ENCODE data around the gene PFN3. TPM values are rescaled to one million over a fixed set of nuclear protein-coding genes. Genes with fewer than 3 reads are reported as not detected.
A peak's percentile ranks its signal among the peaks of the same experiment; 100 is the strongest.

The PFN3 gene, protein sequence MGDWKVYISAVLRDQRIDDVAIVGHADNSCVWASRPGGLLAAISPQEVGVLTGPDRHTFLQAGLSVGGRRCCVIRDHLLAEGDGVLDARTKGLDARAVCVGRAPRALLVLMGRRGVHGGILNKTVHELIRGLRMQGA
- polyA plus RNA-seq, result not detected

DNA sequence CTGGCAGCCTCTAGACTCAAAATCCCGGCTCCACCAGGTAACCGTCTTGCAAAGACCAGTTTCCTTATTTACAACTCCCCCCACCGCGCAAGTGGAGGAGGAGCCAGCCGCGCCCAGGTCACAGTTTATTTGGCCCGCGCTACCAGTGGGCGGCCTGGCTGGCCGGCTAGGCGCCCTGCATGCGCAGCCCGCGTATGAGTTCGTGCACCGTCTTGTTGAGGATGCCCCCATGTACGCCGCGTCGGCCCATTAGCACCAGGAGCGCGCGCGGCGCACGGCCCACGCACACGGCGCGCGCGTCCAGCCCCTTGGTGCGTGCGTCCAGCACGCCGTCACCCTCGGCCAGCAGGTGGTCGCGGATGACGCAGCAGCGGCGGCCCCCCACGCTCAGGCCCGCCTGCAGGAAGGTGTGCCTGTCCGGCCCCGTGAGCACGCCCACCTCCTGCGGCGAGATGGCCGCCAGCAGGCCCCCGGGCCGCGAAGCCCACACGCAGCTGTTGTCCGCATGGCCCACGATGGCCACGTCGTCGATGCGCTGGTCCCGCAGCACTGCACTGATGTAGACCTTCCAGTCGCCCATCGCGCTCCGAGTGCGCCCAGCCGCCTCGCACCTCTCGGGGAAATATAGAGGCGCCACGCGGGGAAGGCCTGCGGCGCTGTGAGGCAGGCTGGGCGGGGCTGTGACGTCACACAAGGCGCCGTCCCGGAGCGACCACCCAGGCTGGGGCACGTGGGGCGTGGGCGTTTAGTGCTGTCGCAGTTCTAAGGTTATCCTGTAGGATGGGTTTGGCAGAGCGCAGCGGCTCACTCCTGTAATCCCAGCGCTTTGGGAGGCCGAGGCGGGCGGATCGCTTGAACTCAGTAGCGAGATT, at the start of gene PFN3:
Gene PFN3, minus strand, starts transcription at position 665 of the 872 bp plus-strand sequence. Its CDS starts 85 bp downstream, at position 580.
- peak within 1 kb of the TSS in 3 of 4 donors; percentile 27 to 84 (median 28) for H3K4me3 Mint-ChIP-seq
- H3K27ac Mint-ChIP-seq, result no peak within 1 kb of the TSS
- peaks cover 15% of the 10 kb centered on the region for H3K27me3 Mint-ChIP-seq
- no peaks in the 10 kb centered on the region for H3K36me3 Mint-ChIP-seq
- no peaks in the 10 kb centered on the region for H3K9me3 Mint-ChIP-seq
- H3K4me1 Mint-ChIP-seq, result peaks cover 0 to 14% (median 11%) of the 10 kb centered on the region in 3 donors

GRCh38 chr5:177449140-177450061, 48.9 kb upstream of the PFN3 start:
- peak overlapping the region in 2 of 4 donors; percentile 22 to 89 for H3K4me3 Mint-ChIP-seq
- no peaks in the 10 kb centered on the region for H3K9me3 Mint-ChIP-seq
- H3K36me3 Mint-ChIP-seq, result no peaks in the 10 kb centered on the region
- peaks cover 3% of the 10 kb centered on the region for H3K27me3 Mint-ChIP-seq
- peaks cover 31 to 46% (median 33%) of the 10 kb centered on the region in 3 donors for H3K4me1 Mint-ChIP-seq
- peak overlapping the region in 2 of 3 donors; percentile 82 to 89 for H3K27ac Mint-ChIP-seq

DNA sequence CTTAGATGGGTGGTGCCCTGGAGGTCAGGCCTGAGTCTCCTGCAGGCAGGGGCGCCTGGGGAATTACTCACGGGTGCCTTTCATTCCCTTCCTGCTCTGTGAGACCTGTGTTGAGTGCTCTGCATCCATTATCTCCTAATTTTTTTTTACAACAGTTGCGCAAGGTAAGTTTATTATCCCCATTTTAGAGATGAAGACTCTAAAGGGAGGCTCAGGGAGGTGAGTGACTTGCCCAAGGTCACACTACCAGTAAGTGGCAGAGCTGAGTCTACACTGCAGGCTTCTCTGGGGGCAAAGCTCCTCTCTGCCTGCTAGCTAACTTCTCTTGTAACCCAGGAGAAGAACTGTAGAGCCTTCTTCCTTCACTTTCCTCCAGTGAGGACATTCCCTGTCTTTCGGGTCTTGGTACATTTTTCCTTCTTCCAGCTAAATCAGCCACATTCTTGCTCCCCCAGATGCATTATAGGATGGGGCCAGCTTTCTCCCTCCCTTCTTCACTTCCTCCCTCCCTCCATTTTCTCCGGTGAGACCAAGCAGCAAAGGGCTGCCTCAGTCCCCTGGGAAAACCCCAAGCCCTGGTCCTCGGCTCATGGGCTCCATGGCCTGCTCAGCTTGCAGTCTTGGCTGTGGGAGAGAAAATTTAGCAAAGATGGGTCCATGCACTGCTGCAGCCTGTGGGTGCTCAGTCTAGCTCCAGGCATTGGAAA, 47.9 kb upstream of the PFN3 start:
- H3K4me1 Mint-ChIP-seq, result peaks cover 28 to 41% (median 28%) of the 10 kb centered on the region in 3 donors
- peaks cover 3% of the 10 kb centered on the region for H3K27me3 Mint-ChIP-seq
- no peaks in the 10 kb centered on the region for H3K9me3 Mint-ChIP-seq
- peak overlapping the region; percentile 89 to 95 (median 94) for H3K27ac Mint-ChIP-seq
- H3K36me3 Mint-ChIP-seq, result no peaks in the 10 kb centered on the region
- H3K4me3 Mint-ChIP-seq, result peak overlapping the region; percentile 4 to 89 (median 79)

DNA sequence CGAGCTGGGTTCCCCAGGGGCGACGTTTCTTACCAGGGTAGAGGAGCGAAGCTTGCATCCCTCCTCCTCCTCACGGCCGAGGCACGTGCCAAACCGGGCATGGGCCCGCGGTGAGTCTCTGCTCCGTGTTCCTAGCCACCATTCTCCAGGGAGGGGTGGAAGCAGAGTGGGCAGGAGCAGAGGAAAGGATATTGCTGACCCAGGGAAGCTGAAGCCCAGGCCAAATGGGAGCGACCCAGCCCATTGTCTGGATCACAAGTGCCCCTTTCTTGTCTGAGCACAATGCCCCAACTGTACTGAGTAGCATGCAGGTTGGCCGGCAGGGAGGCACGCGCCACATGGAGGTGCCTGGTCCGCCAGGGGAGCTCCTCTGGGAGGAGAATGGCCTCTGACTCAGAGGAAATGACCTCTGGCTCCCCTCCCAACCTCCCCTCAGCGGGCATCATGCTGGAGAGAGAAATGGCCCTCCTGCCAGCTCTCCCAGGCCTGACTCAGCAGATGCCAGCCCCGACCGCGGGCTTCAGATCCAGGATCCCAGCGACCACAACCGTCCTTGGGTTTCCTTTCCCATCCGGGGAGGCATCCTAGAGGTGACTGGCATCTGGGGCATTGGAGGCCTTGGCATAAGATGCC, 47.3 kb upstream of the PFN3 start:
- H3K36me3 Mint-ChIP-seq, result peaks cover under 1% of the 10 kb centered on the region
- peak overlapping the region; percentile 50 to 89 (median 79) for H3K4me3 Mint-ChIP-seq
- H3K9me3 Mint-ChIP-seq, result no peaks in the 10 kb centered on the region
- peaks cover 3% of the 10 kb centered on the region for H3K27me3 Mint-ChIP-seq
- H3K27ac Mint-ChIP-seq, result peak overlapping the region; percentile 89 to 95 (median 94)
- peaks cover 26 to 36% (median 28%) of the 10 kb centered on the region in 3 donors for H3K4me1 Mint-ChIP-seq

DNA sequence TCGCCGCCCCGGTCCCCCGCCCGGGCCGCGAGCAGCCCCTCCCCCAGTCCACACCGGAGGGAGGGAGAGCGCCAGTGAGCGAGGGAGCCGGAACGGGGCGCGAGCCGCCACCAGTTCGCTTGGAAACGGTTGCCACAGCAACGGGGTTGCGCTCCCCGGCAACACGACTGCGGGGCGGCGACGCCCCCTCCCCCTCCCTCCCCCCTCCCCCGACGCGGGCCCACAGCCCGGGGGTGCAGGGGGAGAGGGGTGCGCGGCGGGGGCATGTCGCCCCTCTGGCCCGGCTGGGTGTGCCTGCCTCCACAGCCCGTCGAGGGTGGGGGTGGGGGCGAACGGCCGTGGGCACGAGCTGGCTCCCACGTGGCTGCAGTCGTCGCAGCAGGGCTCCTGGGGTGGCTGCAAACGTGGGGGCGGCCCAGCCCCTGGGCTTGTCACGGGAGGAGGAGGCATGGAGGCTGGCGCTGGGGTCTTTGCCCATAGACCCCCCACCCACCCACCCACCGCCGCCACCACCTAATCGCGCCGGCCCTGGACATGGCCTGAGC, 46.7 kb upstream of the PFN3 start:
- Mint-ChIP-seq H3K4me3 (peak overlapping the region in 2 of 4 donors; percentile 65 to 89), H3K27ac (peak overlapping the region in 2 of 3 donors; percentile 57 to 89), H3K9me3 (no peaks in the 10 kb centered on the region), H3K27me3 (peaks cover 3% of the 10 kb centered on the region), H3K4me1 (peaks cover 26 to 33% (median 28%) of the 10 kb centered on the region in 3 donors), H3K36me3 (peaks cover 3% of the 10 kb centered on the region)

DNA sequence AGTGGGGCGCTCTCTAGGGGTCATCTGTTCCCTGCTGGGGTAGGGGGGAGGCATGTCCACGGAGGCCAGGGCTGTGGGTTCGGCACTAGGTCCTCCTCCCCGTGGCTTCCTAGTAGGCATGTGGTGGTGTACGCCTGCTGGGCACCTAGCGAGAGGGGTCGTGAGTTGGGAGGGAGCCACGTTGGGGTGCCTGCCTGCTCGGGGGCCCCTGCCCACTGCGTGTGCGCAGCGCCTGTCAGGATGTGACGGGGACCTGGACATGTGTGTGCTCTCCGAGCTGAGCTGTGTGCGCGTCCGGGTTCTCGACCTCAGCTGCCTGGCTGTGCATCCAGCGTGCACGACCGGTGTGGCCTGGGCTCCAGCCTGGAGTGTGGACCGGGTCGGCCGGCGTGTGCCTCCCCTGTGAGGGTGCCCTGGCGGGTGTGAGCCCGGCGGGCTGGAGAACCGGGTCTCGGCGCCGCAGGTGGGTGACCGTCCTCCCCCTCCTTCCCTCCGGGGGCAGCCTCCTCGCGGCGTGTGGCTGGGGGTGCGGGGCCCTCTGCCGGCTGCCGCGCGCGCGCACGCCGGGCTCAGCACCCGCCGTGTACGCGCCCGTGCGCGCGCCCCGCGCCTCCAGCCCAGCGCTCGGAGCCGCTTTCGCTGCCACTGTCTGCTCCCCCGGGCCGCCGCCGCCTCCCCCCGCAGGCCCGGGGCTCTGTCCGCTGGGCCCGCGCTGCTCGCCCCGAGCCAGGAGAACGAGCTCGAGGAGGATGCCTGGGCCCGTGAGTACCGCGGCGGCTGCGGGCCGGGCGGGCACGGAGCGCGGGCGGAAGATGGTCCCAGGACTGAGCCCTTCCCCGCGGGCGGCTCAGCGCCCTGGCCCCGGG, 46.0 kb upstream of the PFN3 start, which contains the start of gene PRR7:
Gene PRR7, plus strand, starts transcription at position 615 of the 866 bp plus-strand sequence. CDS start 8,254 bp downstream, outside the sequence.
- H3K9me3 Mint-ChIP-seq, result no peaks in the 10 kb centered on the region
- peaks cover 3% of the 10 kb centered on the region for H3K36me3 Mint-ChIP-seq
- H3K27ac Mint-ChIP-seq, result peak within 1 kb of the TSS; percentile 86 to 99 (median 97)
- peaks cover 3% of the 10 kb centered on the region for H3K27me3 Mint-ChIP-seq
- H3K4me3 Mint-ChIP-seq, result peak within 1 kb of the TSS; percentile 77 to 93 (median 86)
- H3K4me1 Mint-ChIP-seq, result peaks cover 26 to 28% (median 28%) of the 10 kb centered on the region in 3 donors

DNA sequence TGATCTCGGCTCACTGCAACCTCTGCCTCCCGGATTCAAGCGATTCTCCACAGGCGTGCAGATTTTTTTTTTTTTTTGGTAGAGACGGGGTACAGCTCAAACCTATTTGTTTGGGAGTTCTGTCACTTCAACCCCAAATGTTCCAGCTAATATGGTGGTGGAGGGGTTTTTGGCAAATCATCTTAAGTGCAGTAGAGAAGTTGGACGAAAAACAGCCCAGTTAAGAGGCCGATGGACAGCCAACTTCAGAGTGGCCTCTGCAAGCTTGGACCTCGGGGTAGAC, 45.4 kb upstream of the PFN3 start:
- Mint-ChIP-seq H3K27ac (peak overlapping the region; percentile 86 to 99 (median 97)), H3K36me3 (peaks cover 3% of the 10 kb centered on the region), H3K27me3 (peaks cover 3% of the 10 kb centered on the region), H3K9me3 (no peaks in the 10 kb centered on the region), H3K4me1 (peaks cover 25 to 28% (median 26%) of the 10 kb centered on the region in 3 donors), H3K4me3 (peak overlapping the region; percentile 77 to 93 (median 86))

DNA sequence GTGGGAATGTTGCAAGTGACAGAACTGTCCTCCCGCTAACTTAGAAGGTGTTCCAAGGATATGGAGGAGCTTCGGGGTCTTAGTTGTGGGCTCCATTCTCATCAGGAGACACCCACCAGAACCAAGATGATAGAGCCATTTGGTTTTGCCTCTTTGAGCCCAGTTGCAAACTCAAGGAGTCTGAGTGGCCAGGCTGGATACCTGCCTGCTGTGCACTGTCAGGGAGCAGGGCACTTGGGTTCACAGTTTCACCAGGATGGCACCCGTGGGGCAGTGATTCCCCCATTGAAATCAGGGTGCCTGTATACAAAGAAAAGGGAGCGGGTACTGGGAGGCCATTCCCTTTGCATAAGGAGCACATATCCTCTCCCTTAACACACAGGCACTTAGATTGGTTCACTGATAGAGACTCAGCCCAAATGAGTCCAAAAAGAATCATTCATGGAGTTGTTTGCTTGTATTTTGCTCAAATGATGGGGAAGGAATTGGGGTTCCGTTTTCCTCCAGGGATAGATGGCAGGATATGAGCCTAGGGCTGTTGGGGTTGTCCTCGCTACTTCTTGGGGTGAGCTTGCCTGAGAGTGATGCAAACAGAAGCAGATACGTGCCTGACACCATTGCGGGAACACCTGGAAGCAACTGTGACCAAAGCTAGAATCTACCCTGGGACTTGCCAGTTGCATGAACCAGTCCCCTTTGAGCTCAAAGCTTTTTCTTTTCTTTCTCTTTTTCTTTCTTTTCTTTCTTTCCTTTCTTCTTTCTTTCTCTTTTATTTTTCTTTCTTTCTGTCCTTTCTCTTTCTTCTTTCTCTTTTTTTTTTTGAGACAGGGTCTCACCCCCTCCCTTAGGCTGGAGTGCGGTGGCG, 44.8 kb upstream of the PFN3 start:
- Mint-ChIP-seq H3K4me3 (peak overlapping the region; percentile 77 to 93 (median 86)), H3K4me1 (peaks cover 24 to 28% (median 26%) of the 10 kb centered on the region in 3 donors), H3K27ac (peak overlapping the region; percentile 86 to 99 (median 97)), H3K9me3 (no peaks in the 10 kb centered on the region), H3K27me3 (peaks cover 3% of the 10 kb centered on the region), H3K36me3 (peaks cover 3% of the 10 kb centered on the region)

DNA sequence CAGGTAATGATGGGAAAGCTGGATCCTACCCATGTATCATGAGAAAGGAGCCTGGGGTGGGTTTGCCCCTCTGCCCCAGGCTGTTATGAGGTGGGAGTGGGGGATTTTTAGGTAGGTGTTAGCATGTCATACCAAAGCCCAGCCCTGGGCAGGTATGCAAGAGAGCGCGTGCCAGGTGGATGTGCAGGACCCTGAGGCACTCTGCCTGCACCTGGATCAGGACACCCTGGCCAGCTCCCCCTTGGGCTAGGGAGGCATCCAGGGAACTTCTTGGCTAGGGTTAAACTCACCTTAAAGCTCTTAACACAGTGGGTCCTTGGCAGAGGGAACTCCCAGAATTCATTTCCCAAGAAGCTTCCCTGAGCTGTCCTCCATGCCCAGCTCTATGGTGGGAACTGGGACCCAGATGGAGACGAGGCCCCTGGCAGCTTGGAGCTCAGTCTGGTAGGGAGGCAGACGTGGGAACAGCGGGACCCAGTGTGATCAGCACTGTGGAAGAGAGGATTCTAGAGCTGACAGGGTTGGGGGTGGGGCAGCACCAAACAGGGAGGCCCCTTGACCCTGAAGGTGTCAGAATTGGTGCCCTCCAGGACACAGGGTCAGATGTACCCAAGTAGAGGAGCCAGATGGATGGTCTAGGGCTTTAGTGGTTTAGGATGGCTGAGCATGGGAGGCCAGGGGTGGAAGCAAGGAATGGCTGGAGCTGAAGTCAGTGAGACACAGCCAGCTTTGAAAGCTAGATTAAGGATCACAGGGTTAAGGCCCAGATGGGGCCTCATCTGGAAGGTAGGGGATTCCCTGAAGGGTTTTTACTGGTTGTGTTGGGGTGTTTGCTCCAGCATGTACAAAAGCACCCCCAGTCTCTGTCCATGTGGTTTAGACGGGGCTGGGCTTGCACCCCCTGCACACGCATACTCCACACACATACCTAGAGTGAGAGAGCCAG, 43.9 kb upstream of the PFN3 start:
- Mint-ChIP-seq H3K27me3 (peaks cover 3% of the 10 kb centered on the region), H3K36me3 (peaks cover 7% of the 10 kb centered on the region), H3K9me3 (no peaks in the 10 kb centered on the region), H3K4me1 (peaks cover 26 to 34% (median 30%) of the 10 kb centered on the region in 3 donors), H3K4me3 (peak overlapping the region; percentile 25 to 93 (median 65)), H3K27ac (peak overlapping the region; percentile 86 to 99 (median 97))

GRCh38 chr5:177443144-177443983, 42.9 kb upstream of the PFN3 start:
- H3K27ac Mint-ChIP-seq, result peak overlapping the region in 2 of 3 donors; percentile 97 to 99
- H3K27me3 Mint-ChIP-seq, result peaks cover 1% of the 10 kb centered on the region
- H3K4me1 Mint-ChIP-seq, result peaks cover 22 to 30% (median 29%) of the 10 kb centered on the region in 3 donors
- H3K4me3 Mint-ChIP-seq, result peak overlapping the region in 1 of 4 donors; percentile 93
- H3K9me3 Mint-ChIP-seq, result no peaks in the 10 kb centered on the region
- H3K36me3 Mint-ChIP-seq, result peaks cover 7% of the 10 kb centered on the region
